GM23338 (cell line): Measurements from ENCODE around the gene FAM193B. TPM values are rescaled to one million over a fixed set of nuclear protein-coding genes. Genes with fewer than 3 reads are reported as not detected.

Experiments used
- CREB1 ChIP-seq: fragments of 250-450 bp; sonication (Bioruptor Pico); IDR thresholded peaks from 2 replicates; pipeline ENCODE4 v1.5.0; 2020; ENCODE audit warnings: low read depth, mild to moderate bottlenecking, moderate library complexity
- POLR2AphosphoS5 ChIP-seq: IDR thresholded peaks from 2 replicates; pipeline ENCODE4 v1.6.1; 2016; ENCODE audit warnings: antibody characterized with exemption, low read depth
- STAT1 ChIP-seq: IDR thresholded peaks from one replicate; pipeline ENCODE4 v1.6.1; 2016; ENCODE audit warnings: antibody characterized with exemption; ENCODE audit not compliant: unreplicated experiment
- ZNF331 ChIP-seq: fragments of 250-450 bp; sonication (Bioruptor Pico); IDR thresholded peaks from 2 replicates; pipeline ENCODE4 v1.5.0; 2020; ENCODE audit warnings: low read depth, mild to moderate bottlenecking, moderate library complexity
- polyA plus RNA-seq: library from polyadenylated mRNA; unstranded; fragments of >200 nt; fragmentation: Nextera tagmentation; extraction: Ambion mirVana; gene quantifications from 2 replicates; pipeline ENCODE4 v1.2.1, GENCODE V29; 2016
- total RNA-seq: library from RNA; depleted of rRNA; stranded (reverse); fragments of >200 nt; shearing (Covaris generic); gene quantifications from 2 replicates; pipeline ENCODE4 v1.2.3, GENCODE V29; 2014
- TF ChIP-seq, protein P1 (sequence below): fragments of 250-450 bp; sonication (Bioruptor Pico); IDR thresholded peaks from 2 replicates; pipeline ENCODE4 v1.5.0; 2020; ENCODE audit warnings: mild to moderate bottlenecking, moderate library complexity
- TF ChIP-seq, protein P2 (sequence below): IDR thresholded peaks from 2 replicates; pipeline ENCODE4 v1.6.1; 2016; ENCODE audit warnings: antibody characterized with exemption

Gene FAM193B
- total and polyA plus RNA-seq, 2 experiments from 2014 or later, result 44.4 to 58.6 TPM

DNA sequence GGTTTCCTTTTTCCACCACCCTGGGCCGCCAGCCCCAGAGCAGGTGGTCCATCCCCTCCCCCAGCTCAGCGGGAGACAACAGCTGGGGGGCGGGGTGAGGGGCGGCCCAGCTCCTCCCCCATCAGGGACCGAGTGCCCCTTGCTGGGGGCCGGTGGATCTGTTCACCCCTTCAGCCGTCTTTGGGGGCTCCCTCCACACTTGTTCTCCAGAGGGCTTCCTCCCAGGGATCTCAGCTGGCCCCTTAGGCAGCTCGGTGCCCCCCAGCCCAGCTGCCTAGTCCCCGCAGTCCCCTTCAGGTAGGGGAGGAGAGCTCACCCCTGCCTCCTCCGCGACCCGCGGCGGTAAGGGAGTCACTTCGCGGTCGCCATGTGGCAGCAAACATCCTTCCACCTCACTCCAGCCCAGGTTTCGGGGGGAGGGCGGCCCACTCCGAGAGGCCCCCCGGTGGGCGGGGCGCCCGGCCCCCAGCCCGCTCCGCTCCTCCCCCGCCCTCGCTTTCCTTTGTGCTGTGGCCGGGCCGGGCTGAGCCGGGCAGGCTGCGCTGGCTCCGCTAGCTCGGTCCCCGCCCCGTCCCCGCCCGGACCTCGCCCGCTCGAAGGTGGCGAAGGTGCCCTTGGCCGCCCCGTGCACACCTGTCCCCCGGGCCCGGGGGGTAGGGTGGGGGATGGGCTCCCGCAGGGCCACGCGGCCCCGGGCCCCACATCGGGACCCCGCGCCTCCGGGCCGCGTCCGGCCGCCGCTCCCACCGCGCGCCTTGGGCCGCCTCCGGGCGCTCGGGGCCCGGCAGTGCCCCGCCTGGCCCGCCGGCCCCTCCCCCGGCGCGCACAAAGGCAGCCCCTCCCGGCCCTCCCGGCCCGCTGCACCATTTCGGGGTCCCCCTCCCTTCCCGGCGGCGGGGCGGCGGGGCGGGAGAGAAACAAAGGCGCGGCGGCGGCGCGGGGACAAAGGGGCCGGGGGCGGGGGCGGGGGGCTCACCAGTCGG lies 81.6 kb downstream of the FAM193B start (continued):
- TF ChIP-seq, protein P1, sequence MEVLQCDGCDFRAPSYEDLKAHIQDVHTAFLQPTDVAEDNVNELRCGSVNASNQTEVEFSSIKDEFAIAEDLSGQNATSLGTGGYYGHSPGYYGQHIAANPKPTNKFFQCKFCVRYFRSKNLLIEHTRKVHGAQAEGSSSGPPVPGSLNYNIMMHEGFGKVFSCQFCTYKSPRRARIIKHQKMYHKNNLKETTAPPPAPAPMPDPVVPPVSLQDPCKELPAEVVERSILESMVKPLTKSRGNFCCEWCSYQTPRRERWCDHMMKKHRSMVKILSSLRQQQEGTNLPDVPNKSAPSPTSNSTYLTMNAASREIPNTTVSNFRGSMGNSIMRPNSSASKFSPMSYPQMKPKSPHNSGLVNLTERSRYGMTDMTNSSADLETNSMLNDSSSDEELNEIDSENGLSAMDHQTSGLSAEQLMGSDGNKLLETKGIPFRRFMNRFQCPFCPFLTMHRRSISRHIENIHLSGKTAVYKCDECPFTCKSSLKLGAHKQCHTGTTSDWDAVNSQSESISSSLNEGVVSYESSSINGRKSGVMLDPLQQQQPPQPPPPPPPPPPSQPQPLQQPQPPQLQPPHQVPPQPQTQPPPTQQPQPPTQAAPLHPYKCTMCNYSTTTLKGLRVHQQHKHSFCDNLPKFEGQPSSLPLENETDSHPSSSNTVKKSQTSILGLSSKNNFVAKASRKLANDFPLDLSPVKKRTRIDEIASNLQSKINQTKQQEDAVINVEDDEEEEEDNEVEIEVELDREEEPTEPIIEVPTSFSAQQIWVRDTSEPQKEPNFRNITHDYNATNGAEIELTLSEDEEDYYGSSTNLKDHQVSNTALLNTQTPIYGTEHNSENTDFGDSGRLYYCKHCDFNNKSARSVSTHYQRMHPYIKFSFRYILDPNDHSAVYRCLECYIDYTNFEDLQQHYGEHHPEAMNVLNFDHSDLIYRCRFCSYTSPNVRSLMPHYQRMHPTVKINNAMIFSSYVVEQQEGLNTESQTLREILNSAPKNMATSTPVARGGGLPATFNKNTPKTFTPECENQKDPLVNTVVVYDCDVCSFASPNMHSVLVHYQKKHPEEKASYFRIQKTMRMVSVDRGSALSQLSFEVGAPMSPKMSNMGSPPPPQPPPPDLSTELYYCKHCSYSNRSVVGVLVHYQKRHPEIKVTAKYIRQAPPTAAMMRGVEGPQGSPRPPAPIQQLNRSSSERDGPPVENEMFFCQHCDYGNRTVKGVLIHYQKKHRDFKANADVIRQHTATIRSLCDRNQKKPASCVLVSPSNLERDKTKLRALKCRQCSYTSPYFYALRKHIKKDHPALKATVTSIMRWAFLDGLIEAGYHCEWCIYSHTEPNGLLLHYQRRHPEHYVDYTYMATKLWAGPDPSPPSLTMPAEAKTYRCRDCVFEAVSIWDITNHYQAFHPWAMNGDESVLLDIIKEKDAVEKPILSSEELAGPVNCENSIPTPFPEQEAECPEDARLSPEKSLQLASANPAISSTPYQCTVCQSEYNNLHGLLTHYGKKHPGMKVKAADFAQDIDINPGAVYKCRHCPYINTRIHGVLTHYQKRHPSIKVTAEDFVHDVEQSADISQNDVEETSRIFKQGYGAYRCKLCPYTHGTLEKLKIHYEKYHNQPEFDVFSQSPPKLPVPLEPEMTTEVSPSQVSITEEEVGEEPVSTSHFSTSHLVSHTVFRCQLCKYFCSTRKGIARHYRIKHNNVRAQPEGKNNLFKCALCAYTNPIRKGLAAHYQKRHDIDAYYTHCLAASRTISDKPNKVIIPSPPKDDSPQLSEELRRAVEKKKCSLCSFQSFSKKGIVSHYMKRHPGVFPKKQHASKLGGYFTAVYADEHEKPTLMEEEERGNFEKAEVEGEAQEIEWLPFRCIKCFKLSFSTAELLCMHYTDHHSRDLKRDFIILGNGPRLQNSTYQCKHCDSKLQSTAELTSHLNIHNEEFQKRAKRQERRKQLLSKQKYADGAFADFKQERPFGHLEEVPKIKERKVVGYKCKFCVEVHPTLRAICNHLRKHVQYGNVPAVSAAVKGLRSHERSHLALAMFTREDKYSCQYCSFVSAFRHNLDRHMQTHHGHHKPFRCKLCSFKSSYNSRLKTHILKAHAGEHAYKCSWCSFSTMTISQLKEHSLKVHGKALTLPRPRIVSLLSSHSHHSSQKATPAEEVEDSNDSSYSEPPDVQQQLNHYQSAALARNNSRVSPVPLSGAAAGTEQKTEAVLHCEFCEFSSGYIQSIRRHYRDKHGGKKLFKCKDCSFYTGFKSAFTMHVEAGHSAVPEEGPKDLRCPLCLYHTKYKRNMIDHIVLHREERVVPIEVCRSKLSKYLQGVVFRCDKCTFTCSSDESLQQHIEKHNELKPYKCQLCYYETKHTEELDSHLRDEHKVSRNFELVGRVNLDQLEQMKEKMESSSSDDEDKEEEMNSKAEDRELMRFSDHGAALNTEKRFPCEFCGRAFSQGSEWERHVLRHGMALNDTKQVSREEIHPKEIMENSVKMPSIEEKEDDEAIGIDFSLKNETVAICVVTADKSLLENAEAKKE, result no peak
- TF ChIP-seq CREB1 (CRISPR knock-in tag) (no peak), POLR2AphosphoS5 (peak; percentile 49), STAT1 (no peak), ZNF331 (CRISPR knock-in tag) (no peak)
- TF ChIP-seq, protein P2, sequence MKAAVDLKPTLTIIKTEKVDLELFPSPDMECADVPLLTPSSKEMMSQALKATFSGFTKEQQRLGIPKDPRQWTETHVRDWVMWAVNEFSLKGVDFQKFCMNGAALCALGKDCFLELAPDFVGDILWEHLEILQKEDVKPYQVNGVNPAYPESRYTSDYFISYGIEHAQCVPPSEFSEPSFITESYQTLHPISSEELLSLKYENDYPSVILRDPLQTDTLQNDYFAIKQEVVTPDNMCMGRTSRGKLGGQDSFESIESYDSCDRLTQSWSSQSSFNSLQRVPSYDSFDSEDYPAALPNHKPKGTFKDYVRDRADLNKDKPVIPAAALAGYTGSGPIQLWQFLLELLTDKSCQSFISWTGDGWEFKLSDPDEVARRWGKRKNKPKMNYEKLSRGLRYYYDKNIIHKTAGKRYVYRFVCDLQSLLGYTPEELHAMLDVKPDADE, result no peak
